Measurements from ENCODE around the gene ATP10B.

DNA sequence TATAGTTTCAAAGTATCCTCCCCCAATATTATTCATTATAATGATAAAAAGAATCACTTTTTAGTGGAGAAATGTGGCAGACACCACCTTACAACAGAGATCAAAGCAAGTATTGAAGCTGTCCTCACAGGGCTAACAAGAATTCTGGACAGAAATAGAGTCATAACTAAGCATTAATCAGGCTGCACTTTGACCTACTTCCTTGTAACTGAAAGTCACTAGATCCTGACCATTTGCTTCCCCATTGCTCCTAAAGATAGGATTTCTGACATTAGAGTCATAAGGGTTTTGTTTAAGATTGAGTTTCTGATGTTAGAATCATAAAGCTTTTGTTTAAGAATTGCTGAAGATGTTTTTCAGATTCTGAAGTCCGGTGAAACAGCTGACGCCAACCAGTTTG, 159.7 kb downstream of the ATP10B start:
- TF ChIP-seq, protein P1, sequence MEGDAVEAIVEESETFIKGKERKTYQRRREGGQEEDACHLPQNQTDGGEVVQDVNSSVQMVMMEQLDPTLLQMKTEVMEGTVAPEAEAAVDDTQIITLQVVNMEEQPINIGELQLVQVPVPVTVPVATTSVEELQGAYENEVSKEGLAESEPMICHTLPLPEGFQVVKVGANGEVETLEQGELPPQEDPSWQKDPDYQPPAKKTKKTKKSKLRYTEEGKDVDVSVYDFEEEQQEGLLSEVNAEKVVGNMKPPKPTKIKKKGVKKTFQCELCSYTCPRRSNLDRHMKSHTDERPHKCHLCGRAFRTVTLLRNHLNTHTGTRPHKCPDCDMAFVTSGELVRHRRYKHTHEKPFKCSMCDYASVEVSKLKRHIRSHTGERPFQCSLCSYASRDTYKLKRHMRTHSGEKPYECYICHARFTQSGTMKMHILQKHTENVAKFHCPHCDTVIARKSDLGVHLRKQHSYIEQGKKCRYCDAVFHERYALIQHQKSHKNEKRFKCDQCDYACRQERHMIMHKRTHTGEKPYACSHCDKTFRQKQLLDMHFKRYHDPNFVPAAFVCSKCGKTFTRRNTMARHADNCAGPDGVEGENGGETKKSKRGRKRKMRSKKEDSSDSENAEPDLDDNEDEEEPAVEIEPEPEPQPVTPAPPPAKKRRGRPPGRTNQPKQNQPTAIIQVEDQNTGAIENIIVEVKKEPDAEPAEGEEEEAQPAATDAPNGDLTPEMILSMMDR (IDR thresholded peaks at IDR 0.05; ENCODE audit: poor library complexity) = no peak
- no peak for TF ChIP-seq EZH2phosphoT487 (IDR thresholded peaks at IDR 0.05; ENCODE audit: low read depth, severe bottlenecking, unreplicated experiment)

Measured in hepatocyte (in vitro differentiated cells).